ENCODE data around the gene SLC5A2.

DNA sequence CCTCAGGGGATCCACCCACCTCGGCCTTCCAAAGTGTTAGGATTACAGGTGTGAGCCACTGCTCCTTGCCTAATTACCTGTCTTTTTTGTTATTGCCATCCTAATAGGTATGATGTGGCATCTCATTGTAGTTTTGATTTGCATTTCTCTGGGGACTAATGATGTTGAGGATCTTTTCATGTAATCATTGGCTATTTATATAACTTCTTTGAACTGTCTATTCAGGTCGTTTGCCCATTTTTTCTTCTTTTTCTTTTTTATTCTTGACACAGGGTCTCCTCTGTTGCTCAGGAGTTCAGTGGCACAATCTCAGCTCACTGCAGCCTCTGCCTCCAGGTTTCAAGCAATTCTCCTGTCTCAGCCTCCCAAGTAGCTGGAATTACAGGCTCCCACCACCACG is 12.3 kb upstream of the SLC5A2 start:
- TF ChIP-seq, protein P1, sequence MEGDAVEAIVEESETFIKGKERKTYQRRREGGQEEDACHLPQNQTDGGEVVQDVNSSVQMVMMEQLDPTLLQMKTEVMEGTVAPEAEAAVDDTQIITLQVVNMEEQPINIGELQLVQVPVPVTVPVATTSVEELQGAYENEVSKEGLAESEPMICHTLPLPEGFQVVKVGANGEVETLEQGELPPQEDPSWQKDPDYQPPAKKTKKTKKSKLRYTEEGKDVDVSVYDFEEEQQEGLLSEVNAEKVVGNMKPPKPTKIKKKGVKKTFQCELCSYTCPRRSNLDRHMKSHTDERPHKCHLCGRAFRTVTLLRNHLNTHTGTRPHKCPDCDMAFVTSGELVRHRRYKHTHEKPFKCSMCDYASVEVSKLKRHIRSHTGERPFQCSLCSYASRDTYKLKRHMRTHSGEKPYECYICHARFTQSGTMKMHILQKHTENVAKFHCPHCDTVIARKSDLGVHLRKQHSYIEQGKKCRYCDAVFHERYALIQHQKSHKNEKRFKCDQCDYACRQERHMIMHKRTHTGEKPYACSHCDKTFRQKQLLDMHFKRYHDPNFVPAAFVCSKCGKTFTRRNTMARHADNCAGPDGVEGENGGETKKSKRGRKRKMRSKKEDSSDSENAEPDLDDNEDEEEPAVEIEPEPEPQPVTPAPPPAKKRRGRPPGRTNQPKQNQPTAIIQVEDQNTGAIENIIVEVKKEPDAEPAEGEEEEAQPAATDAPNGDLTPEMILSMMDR (IDR thresholded peaks at IDR 0.05): no peak
- TF ChIP-seq POLR2A (IDR thresholded peaks at IDR 0.05): no peak

Measured in thyroid gland (tissue), 4 donors.